NCI-H1105 treated with DMSO at 0.1 percent for 48 hours (cell line): ENCODE measurements around the gene TRMT10B.
"Not testable (repeated sequence)": the region's sequence is repeated elsewhere in the genome, so short reads cannot be mapped to it uniquely, and the experiment has no call there.

Experiments used
- DNase-seq: peaks from one replicate; lab custom pipeline; 2025; lab: John Stamatoyannopoulos, UW

The TRMT10B gene

DNA sequence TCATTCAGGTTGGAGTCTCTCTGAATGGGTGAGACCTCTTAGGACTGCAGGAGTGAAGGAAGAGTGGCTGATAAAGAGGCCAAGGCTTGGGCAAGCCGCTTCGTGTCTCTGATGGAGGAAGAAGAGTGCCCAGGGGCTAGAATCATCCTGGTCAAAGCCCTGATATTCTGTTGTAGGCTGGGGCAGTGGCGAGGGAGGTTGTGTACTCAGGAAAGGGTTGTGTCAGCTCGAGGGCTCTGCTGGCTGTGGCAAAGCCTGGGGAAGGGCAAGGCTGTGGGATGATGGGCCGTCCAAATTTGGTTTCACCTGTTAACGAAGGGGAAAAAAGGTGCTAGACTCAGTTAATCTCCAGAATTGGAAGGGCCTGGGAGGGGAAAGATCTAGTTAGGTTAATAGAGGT, 2.4 kb upstream of the TRMT10B start:
- DNase-seq: no peak

DNA sequence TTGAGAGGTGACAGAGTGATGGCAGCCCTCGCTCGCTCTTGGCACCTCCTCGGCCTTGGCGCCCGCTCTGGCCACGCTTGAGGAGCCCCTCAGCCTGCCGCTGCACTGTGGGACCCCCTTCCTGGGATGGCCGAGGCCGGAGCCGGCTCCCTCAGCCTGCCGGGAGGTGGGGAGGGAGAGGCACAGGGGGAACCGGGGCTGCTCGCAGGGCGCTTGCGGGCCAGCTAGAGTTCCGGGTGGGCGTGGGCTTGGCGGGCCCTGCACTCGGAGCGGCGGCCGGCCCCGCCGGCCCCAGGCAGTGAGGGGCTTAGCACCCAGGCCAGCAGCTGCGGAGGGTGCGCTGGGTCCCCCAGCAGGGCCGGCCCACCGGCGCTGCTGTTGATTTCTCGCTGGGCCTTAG, 1.9 kb upstream of the TRMT10B start:
- DNase-seq: not testable (repeated sequence)

DNA sequence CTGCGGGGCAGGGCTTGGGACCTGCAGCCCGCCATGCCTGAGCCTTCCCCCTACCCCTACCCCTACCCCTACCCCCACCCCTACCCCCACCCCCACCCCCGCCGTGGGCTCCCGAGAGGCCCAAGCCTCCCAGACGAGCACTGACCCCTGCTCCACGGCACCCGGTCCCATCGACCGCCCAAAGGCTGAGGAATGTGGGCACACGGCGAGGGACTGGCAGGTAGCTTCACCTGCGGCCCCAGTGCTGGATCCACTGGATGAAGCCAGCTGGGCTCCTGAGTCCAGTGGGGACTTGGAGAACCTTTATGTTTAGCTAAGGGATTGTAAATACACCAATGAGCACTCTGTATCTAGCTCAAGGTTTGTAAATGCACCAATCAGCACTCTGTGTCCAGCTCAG, 1.5 kb upstream of the TRMT10B start:
- not testable (repeated sequence) for DNase-seq

DNA sequence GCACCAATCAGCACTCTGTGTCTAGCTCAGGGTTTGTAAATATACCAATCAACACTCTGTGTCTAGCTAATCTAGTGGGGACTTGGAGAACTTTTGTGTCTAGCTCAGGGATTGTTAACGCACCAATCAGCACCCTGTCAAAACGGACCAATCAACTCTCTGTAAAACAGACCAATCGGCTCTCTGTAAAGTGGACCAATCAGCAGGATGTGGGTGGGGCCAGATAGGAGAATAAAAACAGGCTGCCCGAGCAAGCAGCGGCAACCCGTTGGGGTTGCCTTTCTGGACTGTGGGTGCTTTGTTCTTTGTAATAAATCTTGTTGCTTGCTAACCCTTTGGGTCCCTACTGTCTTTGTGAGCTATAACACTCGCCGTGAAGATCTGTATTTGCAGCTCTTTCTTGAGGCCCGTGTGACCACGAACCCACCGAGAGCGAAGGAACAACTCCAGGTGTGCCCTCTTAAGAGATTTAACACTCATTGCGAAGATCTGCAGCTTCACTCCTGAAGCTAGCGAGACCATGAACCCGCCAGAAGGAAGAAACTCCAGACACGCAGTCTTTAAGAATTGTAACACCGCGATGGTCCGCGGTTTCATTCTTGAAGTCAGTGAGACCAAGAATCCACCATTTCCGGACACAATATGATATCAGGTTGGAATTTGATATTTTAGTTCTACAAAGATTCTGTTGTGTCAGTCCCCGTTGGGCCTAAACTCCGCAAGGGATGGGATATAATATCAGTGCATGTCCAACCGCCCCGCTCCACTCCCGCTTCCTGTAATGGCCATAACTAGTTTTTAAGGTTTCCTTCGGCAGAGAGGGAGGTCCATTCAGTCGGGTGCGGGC, 740 bp upstream of the TRMT10B start:
- DNase-seq: no peak

DNA sequence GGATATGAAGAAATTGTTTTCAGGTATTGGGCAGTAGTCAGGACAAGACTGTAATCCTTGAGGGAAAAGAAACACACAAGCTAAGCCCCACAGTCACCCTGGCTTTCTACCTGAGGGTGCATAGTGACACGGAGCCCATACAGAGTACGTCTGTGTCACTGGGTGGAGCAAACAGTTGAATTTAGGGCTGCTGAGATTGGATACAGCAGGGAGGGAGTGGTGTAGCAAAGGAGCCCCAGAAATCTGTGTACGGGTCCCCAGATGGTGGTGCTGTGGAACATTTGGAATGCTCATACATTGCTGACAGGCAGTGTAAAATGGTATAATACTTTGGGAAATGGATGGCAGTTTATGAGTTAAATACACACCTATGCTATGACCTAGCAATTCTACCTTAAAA, 5.1 kb downstream of the TRMT10B start:
- DNase-seq: no peak

DNA sequence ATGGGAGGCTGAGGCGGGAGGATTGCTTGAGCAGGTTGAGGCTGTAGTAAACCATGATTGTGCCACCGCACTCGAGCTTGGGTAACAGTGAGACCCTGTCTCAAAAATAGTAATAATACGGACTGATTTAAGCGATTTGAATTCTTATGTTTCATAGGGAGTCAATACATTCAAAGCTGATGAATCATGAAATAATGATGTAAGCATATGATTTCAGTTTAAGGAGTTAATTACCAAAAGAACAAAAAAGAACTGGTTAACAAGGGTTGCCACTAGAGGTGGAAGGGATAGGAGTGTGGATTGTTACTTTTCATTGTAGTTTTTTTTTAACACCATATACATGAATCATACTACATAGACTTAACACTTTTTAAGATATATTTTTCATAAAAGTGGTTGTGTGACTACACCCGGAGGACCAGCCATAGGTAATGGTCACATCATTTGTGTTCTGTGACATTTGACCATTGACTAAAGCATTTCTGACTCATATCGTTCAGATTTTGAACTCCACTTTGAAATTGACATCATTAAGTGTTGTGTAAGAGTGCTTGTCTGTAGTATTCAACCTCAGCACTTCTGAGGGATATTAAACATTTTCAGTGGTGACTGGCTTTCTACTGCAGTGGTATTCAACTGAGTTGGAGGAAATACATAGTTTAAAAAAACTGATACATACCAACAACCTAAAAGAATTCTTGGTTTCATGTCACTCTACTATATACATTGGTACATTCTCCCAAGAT, 7.0 kb downstream of the TRMT10B start:
- no peak for DNase-seq

DNA sequence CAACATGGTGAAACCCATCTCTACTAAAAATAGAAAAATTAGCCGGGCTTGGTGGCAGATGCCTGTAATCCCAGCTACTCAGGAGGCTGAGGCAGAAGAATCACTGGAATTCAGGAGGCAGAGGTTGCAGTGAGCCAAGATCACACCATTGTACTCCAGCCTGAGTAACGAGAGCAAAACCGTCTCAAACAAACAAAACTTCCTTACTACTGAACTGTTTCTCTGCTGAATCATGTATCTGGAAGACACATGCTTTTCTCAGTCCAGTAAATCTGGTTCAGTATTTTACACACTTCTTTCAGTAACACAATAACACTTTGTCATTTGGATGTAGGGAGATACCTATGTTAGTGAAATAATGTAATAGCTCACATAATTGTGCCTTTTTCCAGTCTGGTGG, 7.9 kb downstream of the TRMT10B start:
- DNase-seq: no peak

DNA sequence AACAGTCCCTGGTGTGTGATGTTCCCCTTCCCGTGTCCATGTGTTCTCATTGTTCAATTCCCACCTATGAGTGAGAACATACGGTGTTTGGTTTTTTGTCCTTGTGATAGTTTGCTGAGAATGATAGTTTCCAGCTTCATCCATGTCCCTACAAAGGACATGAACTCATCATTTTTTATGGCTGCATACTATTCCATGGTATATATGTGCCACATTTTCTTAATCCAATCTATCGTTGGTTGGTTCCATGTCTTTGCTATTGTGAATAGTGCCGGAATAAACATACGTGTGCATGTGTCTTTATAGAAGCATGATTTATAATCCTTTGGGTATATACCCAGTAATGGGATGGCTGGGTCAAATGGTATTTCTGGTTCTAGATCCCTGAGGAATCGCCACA, 11.7 kb downstream of the TRMT10B start:
- not testable (repeated sequence) for DNase-seq

DNA sequence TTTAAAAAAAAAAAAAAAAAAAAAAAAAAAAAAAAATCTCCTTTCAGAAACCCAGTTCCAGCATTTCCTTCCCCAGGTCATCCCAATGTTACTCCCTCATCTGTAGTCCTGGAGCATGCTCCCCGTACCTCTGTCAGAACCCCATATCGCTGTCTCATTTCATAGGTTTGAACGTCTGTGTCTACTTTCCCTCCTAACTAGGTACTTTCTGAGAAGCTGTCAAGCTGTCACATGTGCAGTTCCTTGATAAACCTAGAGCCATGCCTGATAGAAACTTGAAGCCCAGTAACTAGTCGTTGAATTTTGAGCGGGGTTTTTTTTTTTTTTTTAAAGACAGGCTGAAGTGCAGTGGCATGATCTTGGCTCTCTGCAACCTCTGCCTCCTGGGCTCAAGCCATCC, 15.7 kb downstream of the TRMT10B start:
- DNase-seq: no peak

DNA sequence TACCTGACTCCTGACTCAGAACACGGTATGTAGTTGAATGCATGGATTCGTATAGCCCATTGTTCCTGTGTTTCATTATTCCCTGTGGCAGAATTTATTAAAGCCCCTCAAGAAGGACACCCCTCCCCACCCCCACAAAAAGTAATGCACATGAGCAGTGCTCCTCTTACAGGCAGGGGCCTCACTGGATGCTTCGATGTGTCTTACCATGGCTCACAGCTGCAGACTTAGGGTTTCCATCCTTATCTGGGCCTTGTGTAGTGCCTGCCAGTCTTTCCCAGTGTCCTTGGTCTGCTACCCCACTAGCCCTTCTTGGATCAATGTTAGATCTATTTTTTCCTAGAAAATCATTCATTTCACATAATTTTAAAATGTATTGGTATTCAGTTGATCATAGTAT, 16.4 kb downstream of the TRMT10B start:
- DNase-seq: no peak

DNA sequence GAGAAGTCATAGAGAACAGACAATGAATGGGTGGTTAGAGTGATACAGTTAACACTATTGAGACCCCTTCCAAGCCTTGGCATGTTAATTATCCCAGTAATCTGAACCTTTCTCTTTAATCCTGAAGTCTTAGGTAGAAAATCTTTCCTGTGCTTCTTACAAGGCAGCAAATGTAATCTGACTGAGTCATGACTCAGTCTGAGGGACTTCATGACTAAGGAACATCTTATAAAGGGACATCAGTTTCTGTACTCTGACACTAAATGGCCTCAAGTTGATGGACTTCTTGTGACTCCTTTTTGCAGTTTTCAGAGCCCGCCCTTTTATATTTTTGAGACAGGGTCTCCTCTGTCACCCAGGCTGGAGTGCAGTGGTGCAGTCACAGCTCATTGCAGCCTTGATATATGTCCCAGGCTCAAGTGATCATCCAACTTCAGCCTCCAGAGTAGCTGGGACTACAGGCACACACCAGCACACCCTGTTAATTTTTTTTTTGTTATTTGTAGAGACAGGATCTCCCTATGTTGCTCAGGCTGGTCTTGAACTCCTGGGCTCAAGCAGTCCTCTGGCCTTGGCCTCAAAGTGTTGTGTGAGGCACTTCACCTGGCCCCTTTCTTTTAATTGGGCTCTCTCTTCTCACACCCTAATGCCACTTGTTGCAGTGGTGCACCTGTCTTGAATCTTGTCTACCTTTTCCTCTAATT, 21.8 kb downstream of the TRMT10B start:
- DNase-seq: no peak

DNA sequence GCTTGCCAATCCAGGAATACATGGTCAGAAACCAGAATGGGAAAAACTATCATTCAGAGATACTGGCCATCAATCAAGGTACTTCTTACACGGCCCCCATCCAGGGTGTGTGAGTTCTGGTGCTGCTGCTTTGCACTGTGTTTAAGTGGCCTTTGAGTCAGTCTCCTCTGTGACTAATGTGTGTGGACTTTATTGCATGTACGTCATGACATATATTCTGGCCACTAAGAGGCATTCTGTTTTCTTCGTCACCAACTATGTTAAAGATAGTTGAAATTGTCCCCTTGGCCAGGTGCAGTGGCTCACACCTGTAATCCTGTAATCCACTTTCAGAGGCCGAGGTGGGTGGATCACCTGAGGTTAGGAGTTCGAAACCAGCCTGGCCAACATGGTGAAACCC, 22.7 kb downstream of the TRMT10B start:
- no peak for DNase-seq

DNA sequence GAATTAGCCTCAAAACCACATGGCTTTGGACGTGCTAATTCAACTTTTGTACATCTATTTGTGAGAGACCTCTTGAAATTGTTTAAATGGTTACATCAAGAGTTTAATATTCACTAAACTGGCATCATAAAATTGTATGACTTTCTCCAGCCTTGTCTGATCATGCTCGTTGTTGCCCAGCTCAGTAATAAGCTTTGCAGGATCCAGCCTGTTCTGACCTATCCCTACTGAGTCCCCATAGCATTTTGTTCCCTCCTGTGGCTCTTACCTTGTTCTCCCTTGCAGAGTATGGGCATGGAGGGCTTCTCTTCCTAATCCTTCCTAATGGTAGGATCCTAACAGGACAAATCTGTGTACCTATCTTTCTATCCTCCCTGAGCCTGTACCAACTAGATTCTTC, 24.9 kb downstream of the TRMT10B start:
- no peak for DNase-seq

DNA sequence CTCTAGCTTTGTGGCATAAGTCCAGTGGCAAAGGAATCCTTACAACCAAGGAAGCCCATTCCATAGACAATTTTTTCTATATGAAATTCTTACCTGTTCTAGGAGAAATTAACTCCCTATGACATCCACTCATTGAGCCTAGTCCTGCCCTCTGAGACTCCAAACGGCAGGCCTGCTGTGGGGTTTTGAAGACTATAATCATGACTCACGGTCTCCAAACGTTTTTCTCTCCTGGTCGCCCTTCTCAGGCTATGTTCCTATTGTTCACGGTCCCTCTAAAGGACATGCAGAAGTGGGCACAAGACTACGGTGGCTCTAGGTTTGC, 30.6 kb downstream of the TRMT10B start:
- no peak for DNase-seq

DNA sequence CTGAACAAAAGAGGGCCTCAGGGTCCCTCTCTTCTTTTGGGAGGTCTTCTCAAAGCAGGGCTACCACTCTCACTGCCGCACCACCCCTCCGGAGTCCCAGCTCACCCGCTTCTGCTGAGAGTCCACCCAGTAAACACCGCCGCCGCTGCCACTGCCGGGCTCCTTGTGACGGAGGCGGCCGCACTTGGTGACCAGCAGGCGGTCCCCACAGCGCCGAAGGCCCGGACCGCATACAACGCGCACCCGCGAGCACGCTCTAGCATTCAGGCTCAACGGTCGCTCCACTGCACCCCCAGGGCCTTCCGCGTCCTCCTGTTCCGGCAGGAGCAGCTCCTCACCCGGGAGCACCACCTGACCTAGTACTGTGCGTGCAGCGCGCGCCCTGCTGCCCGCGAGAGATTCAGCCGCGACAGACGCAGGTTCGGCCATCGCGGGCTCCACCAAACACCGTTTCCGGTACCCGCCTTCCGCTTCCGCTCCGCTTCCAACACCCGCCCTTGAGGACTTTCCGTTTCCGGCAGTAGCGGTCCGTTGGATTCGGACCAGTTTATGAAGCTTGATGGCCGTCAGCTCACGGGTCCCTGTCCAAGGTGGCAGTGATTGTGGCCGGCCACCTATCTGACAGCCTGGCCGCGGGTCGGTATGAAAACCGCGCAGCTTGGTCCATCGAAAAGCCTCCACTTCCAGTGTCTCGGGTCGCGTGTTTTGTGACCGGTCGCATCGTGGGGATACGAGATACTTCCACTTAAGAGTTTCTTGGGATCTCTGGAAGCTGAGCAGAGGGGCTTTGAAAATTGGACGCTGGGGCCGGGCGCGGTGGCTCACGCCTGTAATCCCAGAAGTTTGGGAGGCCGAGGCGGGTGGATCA, 31.2 kb downstream of the TRMT10B start, which contains the start of gene EXOSC3:
TSS of gene EXOSC3 (minus strand) at position 449 of the 868 bp plus-strand sequence. CDS start at position 429, 20 bp downstream.
- DNase-seq: peak; percentile 79

DNA sequence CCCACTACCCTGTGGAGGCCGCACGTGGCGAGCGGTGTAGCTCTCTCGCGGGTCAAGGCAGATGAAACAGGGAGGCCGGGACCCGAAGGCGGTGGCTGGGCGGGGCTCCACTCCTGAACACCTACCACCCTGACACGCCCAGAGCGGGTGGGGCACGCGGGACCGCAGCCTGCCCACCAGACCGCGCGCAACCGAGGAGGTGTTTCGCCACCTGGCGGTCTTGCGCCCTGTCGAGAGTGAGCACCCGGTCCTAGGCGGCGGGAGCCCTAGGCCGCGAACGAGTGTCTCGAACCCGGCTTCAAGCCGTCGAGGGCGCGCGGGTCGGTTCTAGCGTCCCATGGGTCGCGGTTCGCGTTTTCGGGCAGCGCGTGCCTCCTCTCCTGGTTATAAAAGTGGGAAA, 33.5 kb downstream of the TRMT10B start:
- no peak for DNase-seq

DNA sequence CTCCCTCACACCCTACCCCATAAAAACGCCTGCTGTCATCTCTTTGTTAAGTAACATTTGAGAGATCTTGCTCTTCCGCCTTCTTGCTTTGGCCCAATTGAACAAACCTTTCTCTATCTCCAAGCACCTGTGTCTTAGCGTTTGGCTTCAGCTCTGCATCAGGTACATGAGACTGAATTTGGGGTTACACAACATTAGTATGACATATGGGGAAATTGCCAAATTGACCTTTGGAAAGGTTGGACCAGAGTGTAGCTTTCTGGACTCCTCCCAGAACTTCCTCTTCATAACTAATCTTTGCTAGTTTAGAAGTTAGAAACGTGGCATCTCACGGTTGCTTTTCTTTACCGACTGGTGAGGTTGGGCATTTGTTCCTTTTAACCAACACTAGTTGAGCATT, 34.7 kb downstream of the TRMT10B start:
- DNase-seq: no peak

DNA sequence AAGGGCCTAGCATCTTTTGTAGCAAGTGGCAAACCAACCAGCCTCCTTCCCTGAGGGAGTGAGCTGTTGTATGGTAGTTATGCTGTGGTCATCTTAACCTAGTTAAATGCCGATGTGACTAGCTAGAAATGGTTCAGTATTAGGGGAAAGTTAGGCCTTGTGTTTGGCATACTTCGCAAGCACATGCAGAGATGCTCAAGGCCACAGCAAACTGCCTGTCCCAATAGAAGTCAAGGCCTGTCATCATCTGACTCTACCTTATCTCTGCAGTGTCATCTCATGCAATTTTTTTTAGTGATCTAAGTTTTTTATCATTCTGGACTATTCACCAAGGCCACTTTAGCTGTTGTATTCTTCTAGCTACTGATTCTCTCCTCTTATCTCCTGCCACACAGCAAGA, 36.5 kb downstream of the TRMT10B start:
- DNase-seq: no peak

DNA sequence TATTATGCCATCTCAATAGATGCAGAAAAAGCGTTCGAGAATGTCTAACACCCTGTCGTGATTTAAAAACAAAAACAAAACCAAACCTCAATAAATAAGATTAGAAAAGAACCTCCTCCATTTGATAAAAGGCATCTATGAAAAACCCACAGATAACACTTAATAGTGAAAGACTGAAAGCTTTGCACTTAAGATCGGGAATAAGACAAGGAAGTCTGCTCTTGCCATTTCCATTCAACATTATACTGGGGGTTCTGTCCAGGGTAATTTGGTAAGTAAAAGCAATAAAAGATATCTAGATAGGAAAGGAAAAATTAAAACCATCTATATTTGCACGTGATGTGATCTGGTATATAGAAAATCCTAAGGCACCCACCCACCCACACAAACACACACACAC, 38.5 kb downstream of the TRMT10B start:
- no peak for DNase-seq

DNA sequence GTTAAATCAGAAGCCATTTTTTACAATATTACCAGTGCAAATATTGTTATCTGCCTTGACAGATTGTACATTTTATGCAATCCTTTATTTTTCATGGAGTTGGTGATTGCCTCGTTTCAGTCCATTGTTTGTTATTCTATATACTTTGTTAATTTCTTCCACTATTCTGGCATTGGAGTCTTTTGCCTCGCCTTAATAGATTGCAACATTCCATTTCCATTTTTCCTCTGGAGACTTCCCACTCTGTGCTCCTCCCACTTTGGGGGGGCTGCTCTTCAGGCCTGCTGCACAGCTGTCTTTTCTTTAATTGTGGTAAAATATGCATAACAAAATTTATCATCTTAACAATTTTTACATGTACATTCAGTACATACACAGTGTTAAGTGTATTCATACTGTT, 42.6 kb downstream of the TRMT10B start:
- DNase-seq: no peak

DNA sequence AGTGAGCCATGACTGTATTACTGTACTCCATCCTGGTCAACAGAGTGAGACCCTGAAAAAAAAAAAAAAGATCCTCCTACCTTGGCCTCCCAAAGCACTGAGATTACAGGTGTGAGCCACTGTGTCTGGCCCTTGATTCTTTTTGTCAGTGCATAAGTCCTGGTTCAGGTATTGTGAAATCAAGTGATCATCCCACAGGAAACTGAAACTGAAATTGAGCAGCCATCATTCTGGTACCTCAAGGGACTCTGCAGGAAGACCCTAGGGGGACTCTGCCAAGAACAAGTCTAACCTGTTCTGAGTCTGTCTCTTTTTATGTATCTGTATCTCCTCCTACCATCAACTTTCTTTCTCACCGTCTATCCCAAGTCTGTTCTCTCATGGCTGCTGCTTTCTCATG, 45.1 kb downstream of the TRMT10B start:
- no peak for DNase-seq
